Caki2 (cell line): ENCODE data around the gene MYH14. TPM values are rescaled to one million over a fixed set of nuclear protein-coding genes. Genes with fewer than 3 reads are reported as not detected.
"Not testable (repeated sequence)": the region's sequence is repeated elsewhere in the genome, so short reads cannot be mapped to it uniquely, and the experiment has no call there.

Experiments used
- DNase-seq: peaks from one replicate; pipeline ENCODE4 v3.0.0-alpha.2; 2015; ENCODE audit warnings: low read depth
- in situ Hi-C: cut with HindIII; loops from 2 replicates; pipeline ENCODE4 v1.10.0; 2016; ENCODE audit warnings: low sequenced_read_pairs, low pct_unique_long_range_greater_than_20kb, mixed read lengths
- total RNA-seq: library from RNA; depleted of rRNA; stranded (reverse); fragments of >200 nt; shearing (Covaris generic); gene quantifications from 2 replicates; pipeline ENCODE4 v1.2.3, GENCODE V29; 2014; ENCODE audit warnings: low replicate concordance

MYH14 gene
- total RNA-seq, 1 experiment from 2014 or later: 21.7 TPM

GRCh38 chr19:50322931-50323781 is 119.7 kb downstream of the MYH14 start:
- in situ Hi-C loops: no loop called here
- no peak for DNase-seq

DNA sequence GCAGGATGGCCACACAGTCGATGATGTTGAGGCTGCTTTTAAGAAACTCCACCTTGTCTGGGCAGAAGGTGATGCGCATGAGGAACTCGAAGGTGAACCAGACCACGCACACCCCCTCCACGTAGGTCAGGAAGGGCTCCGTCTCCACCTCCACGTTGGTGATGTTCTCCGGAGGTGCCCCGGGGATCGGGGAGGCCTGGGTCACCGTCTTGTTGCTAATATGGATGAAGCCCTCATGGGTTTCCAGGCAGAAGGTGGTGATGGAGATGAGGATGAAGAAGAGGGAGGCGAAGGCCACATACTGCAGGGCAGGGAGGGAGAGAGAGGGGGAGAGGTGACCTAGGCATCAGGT is 120.3 kb downstream of the MYH14 start:
- in situ Hi-C loops: no loop called here
- no peak for DNase-seq

GRCh38 chr19:50324331-50324730 is 120.9 kb downstream of the MYH14 start:
- in situ Hi-C loops: no loop called here
- no peak for DNase-seq

DNA sequence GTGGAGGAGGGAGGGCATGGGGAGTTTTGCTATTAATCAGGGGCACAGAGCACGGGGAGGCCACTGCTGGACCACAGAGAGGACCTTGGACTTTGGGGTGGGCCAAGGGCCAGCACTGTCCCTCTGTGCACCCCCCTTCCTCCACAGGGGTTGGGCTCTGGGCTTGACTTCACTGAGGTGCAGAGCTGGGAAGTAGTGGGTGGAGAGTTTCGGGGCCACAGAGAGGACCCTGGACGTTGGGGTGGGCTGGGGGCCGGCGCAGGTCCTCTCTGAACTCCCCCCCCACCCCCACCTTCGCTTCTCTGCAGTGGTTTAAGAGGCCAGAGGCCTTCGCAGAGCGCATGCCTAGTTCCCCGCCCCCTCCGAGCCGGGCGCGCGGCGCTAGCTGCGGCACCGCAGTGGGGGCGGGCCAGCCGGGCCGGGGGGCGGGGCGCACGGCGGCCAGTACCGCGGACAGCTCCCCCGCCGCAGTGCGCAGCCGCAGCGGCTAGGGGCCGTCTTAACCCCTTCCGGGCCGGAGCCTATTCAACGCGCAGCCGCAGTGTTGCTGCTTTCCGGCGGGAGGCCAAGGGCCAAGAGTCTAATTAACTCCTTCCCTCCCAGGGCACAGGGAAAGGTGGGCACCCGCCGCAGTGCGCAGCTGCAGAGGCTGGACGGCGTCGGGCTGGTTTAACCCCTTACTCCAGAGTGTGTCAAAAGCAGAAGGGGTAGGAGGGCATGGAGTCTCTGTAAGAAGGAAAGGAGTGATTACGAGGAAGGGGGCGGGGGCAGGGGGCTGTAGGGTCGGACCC is 122.1 kb downstream of the MYH14 start:
- in situ Hi-C loops: no loop called here
- DNase-seq: peak; percentile 68

GRCh38 chr19:50326101-50326664 is 122.8 kb downstream of the MYH14 start:
- in situ Hi-C loops: no loop called here
- DNase-seq: no peak

DNA sequence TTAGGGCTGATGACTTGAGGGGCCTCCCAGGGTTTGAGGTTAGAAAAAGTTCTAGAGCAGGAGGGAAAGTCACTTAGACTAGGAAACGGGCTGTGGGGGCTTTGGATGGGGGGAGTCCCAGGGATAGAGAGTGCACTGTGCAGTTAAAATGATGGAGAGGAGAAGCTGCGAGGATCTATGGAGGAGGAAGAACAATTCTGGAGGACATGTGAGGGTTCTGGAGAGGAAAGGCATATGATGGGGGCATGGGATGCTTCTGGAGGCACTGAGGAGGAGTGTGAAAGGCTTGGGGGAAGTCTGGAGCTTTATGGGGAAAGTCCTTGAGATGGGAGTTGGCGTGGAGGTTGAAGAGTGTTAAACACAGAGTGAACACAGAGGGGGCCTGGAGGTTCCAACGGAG is 123.6 kb downstream of the MYH14 start:
- no peak for DNase-seq
- in situ Hi-C loops: no loop called here

DNA sequence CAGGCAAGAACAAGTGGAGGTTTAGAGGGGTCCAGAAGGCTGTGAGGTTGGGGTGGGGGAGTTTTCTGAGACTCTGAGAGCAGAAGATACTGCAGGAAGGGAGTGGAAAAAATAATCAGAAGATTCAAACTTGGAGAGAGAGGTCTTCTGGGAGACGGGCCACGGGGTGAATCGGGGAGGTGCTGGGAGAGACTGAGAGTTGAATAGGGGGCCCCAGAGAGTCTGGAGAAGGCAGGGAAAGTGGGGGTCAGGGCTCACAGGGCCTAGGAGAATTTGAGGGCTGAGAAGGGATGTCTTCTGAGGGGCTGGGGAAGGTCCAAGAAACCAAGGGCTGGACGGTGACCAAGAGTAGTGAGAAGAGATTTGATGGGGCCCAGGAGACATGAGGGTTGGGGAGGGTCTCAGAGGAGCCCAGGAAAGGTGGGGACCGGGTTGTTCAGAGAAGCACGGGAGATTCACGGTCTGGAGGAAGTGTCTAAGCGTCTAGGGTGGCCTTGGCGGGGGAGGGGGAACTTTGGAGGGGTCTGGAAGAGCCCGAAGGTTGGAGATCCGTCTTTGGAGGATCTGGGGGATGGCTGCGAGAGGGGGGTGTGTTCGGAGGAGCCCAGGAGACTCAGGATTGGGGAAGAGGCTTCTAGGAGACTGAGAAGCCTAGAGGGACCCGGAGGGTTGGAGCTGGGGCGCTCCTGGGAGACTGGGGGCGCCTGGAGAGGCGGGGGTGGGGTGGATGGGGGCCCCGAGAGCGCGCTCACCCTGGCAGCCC is 124.2 kb downstream of the MYH14 start:
- in situ Hi-C loops: no loop called here

GRCh38 chr19:50328224-50328872 is 124.9 kb downstream of the MYH14 start:
- peak; percentile 45 for DNase-seq
- in situ Hi-C loops: no loop called here

More for the DNA sequence above, 124.2 kb downstream of the MYH14 start:
- no peak for DNase-seq

GRCh38 chr19:50328873-50329145 is 125.4 kb downstream of the MYH14 start:
- no peak for DNase-seq
- in situ Hi-C loops: no loop called here

- in situ Hi-C loops: no loop called here
- DNase-seq: peak; percentile 100
Observed at GRCh38 chr19:50329146-50329925, 125.9 kb downstream of the MYH14 start, which contains the start of gene KCNC3. Gene KCNC3 (minus strand): TSS chr19:50329377. CDS start chr19:50329082, 295 bp downstream.

- in situ Hi-C loops, DNase-seq: not testable (repeated sequence)
Observed at GRCh38 chr19:50329926-50330294, 126.5 kb downstream of the MYH14 start.

GRCh38 chr19:50330365-50331078 is 127.1 kb downstream of the MYH14 start:
- DNase-seq: peak; percentile 84
- in situ Hi-C loops: no loop called here

DNA sequence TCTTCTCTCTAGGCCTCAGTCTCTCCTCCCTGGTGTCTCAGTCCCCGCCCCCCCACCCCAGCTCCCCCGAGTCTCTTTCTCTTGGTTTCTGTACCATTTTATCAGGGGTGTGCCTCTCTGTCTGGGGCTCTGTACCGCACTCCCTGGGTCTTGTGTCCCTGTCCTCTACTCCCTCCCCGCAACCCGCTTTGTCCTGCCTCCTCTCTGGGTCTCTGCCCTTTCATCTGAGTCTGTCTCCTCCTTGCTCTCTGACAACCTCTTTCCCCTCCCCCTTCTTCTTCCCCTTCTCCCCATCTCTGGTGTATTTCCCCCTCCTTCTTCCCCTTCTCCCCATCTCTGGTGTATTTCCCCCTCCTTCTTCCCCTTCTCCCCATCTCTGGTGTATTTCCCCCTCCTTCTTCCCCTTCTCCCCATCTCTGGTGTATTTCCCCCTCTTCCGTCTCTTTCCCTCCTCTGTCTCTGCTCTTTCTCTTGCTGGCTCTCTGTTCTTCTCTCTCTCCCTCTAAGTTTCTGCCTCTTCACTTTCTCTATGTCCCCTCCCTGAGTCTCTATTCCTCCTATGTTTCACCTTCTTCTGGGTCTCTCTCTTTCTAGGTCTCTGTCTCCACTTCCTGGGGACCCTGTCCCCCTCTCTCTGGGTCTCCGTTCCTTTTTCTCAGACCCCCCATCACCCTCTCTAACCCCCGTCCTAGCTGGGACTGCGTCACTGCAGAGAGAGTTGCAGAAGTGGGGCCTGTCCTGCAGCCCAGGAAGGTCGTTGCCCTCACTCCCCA is 128.0 kb downstream of the MYH14 start:
- no peak for DNase-seq
- in situ Hi-C loops: no loop called here

- DNase-seq: no peak
- in situ Hi-C loops: no loop called here
Observed at GRCh38 chr19:50331994-50332243, 128.5 kb downstream of the MYH14 start.

DNA sequence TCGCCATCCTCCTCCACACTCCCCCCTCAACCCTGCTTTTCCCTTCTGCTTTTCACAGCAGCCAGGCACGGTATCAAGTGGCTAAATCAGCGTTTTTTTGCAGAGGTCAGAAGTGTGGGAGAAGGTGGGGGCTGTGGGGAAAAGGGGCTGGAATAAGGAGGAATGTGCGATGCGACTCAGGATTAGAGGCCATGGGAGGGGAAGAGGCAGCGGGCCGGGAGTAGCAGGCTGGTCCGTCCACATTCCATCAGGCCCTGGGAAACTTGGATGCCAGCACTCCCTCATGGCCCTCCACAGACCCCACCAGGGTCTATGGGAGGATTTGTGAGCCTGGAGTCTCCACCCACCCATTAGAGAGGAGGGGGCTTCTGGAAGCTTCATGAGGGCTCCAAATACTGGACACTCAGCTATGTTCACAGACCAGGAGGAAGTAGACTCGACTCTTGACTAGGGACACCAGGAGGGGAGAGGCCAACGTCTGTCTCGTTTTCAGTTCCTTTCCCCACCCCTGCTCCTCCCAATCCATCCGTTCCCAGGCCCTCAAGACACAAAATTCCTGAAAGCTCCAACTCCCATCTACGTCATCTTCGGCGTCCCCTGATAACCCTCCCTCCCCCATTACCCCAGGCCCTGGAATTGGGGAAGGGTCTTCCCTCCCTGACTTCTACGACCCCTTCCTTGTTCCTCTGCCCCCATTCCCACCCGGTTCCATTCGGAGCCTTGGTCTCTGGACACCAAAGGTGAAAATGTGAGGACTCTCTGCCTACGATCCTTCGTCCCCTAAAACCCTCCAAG is 129.0 kb downstream of the MYH14 start:
- in situ Hi-C loops: no loop called here
- no peak for DNase-seq

DNA sequence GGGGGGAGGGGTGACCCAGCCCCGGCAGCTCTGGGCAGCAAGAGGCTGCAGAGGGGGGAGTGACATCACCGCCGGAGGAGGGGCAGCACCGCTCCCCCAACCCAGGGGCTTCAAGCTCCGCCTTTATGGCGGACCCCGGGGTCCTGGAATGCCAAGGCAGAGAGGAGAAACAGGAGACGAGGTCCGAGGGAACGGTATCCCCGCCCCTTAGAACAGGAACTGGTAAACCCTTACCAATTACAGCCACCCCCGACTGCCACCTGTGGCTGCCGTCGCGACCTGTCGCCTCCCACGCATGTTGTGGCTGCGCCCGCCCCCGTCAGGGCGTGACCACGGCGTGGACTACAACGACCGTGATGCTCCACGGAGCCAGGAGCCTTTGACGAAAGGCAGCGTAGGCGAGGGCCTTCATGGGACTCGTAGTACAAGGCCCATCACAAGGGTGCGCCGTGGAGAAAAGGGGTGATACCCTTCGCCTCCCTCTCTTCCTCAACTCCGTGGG is 129.9 kb downstream of the MYH14 start:
- peak; percentile 94 for DNase-seq
- in situ Hi-C loops: no loop called here
